ENCODE measurements around the gene KIR2DL3.
"Not testable (repeated sequence)": the region's sequence is repeated elsewhere in the genome, so short reads cannot be mapped to it uniquely, and the experiment has no call there.

GRCh38 chr19:54744080-54744479 is 5.8 kb downstream of the KIR2DL3 start:
- not testable (repeated sequence) for TF ChIP-seq CTCF (IDR thresholded peaks at IDR 0.05; ENCODE audit: poor library complexity); EZH2 (IDR thresholded peaks at IDR 0.05; ENCODE audit: borderline replicate concordance)
